Tracheal epithelial cell (primary cell): ENCODE data around the gene SUPV3L1. TPM values are rescaled to one million over a fixed set of nuclear protein-coding genes. Genes with fewer than 3 reads are reported as not detected.

Source experiments
- total RNA-seq: library from RNA; depleted of rRNA; stranded (reverse); fragments of >200 nt; gene quantifications from 2 replicates; pipeline ENCODE4 v1.2.1, GENCODE V29; 2014

The SUPV3L1 gene
- 32.3 and 33.7 TPM in 2 replicates for total RNA-seq

DNA sequence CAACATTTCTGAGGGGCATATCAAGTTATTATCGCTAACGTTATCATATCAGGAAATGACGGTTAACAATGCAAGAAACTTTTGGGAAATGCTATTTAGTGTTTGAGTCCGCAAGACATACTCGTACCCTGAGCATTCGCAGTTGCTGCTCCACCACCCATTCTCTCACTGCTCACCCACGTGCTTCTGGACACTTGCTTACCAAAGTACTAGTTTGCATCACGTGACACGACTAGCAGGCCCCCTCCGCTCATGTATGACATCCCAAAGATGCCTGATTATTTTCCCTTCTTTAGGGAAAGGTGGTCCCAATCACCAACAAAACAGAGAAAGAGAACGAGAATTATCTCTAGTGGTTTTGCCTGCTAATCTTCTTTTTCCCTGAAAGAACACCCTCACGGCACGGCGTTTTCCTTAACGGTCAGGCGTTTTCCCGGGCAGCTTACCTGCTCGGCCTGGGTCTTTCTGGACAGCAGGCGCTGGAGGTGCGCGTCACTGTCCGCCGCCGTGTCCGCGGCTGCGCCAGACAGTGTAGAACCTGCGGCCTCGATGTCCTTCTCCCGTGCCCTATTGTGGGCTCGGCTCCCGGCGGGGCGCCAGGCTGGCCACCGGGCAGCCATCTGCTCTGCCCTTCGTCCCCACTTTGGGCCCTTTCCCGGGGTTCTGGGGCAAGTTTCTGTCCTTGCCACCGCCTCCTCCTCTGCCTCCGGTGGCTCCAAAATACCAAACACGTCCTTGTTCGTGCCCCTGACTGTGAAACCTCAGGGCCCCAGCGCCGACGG, at the start of gene SUPV3L1:
Gene SUPV3L1, plus strand, starts transcription at position 492 of the 782 bp plus-strand sequence. Its CDS starts 58 bp downstream, at position 550.

DNA sequence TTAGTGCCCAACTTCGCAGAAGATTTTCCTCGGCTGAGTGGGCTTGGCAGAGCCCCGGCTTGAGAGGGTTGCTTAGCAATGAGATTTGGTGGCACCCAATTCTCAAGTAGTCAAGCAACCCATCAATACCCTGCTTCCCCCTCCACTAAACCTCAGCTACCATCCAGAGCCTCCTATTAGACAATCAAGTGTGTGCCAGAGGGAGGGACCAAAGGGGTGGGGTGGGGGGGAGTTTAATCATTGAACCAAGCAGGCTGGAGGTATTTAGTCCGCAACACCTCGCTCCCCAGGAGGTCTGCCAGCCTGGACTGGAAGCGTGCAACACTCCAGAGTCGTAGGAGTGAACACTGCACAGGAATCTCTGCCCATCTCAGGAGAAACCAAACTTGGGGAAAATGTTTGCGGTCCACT, 40.0 kb downstream of the SUPV3L1 start, which contains the start of gene HKDC1:
Gene HKDC1, plus strand, starts transcription at position 292 of the 411 bp plus-strand sequence. Its CDS starts 104 bp downstream, at position 396.

Other genes starting within 250 kb of the SUPV3L1 start
- 159 and 170 TPM in 2 replicates for gene DDX21, start 224.1 kb upstream of the SUPV3L1 start, total RNA-seq
- 19.0 and 27.7 TPM in 2 replicates for gene KIFBP, start 191.4 kb upstream of the SUPV3L1 start, total RNA-seq
- 0.21 and 13.5 TPM in 2 replicates for gene SRGN, start 92.1 kb upstream of the SUPV3L1 start, total RNA-seq
- 31.8 and 45.6 TPM in 2 replicates for gene VPS26A, start 56.1 kb upstream of the SUPV3L1 start, total RNA-seq
- gene HKDC1, start 40.1 kb downstream of the SUPV3L1 start, total RNA-seq: 5.8 and 15.4 TPM in 2 replicates
- 202 and 252 TPM in 2 replicates for gene HK1, start 98.3 kb downstream of the SUPV3L1 start, total RNA-seq
- gene TACR2, start 236.7 kb downstream of the SUPV3L1 start, total RNA-seq: under 0.01 TPM in 1 of 2 replicates, not detected in the other